Mucosa of stomach (tissue), 1 donor: ENCODE measurements around the gene NOXO1.

ENCODE experiments used
- H3K27me3 ChIP-seq: one replicate; pipeline ENCODE4 v1.7.0; 2013; ENCODE audit warnings: mild to moderate bottlenecking, low read length; ENCODE audit not compliant: control insufficient read depth, insufficient read depth
- H3K36me3 ChIP-seq: one replicate; pipeline ENCODE4 v1.7.0; 2013; ENCODE audit warnings: low read length; ENCODE audit not compliant: control insufficient read depth, insufficient read depth
- H3K4me1 ChIP-seq: one replicate; pipeline ENCODE4 v1.7.0; 2013; ENCODE audit warnings: mild to moderate bottlenecking, low read length; ENCODE audit not compliant: control insufficient read depth, insufficient read depth
- H3K4me3 ChIP-seq: one replicate; pipeline ENCODE4 v1.7.0; 2013; ENCODE audit warnings: low read length
- H3K9ac ChIP-seq: one replicate; pipeline ENCODE4 v1.7.0; 2013; ENCODE audit warnings: mild to moderate bottlenecking, low read length, moderate library complexity
- H3K9me3 ChIP-seq: one replicate; pipeline ENCODE4 v1.7.0; 2013; ENCODE audit warnings: mild to moderate bottlenecking, low read length, moderate library complexity; ENCODE audit not compliant: control insufficient read depth
- donor health status: Pancreatic carcinoma.

Gene NOXO1

GRCh38 chr16:1930338-1930720 lies 50.9 kb downstream of the NOXO1 start:
- Histone ChIP-seq H3K36me3 (no peaks in the 10 kb centered on the region), H3K4me1 (peaks cover 2% of the 10 kb centered on the region), H3K9me3 (no peaks in the 10 kb centered on the region), H3K4me3 (no peak overlapping the region), H3K9ac (no peak overlapping the region), H3K27me3 (peaks cover 3% of the 10 kb centered on the region)

GRCh38 chr16:1929578-1930337 lies 51.5 kb downstream of the NOXO1 start:
- no peaks in the 10 kb centered on the region for H3K9me3 ChIP-seq
- H3K4me1 ChIP-seq = no peaks in the 10 kb centered on the region
- no peaks in the 10 kb centered on the region for H3K36me3 ChIP-seq
- peak overlapping the region; percentile 18 for H3K9ac ChIP-seq
- H3K27me3 ChIP-seq = peaks cover 3% of the 10 kb centered on the region
- H3K4me3 ChIP-seq = no peak overlapping the region

DNA sequence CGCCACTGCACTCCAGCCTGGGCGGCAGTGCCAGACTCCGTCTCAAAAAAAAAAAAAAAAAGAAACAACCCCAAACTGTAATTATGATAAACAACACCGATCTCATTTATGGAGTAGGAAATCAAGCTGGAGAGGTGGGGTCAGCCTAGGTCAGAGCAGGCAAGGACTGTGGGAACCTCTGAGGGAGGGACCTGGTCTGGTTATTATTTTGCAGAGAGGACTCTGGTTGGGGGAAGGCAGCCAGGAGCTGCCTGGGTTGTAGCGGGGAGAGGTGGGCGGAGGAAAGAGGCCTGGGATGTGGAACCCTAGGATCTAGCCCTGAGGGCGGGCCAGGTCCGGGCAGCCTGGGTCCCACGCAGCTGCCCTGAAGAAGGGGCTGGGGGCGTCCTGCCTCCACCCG lies 52.2 kb downstream of the NOXO1 start:
- H3K4me3 ChIP-seq = no peak overlapping the region
- H3K27me3 ChIP-seq = peaks cover 6% of the 10 kb centered on the region
- H3K4me1 ChIP-seq = no peaks in the 10 kb centered on the region
- peak overlapping the region; percentile 18 for H3K9ac ChIP-seq
- H3K9me3 ChIP-seq = no peaks in the 10 kb centered on the region
- H3K36me3 ChIP-seq = no peaks in the 10 kb centered on the region
